ENCODE measurements around the gene IDE. TPM values are rescaled to one million over a fixed set of nuclear protein-coding genes. Genes with fewer than 3 reads are reported as not detected.

Gene IDE
- total RNA-seq, 2 experiments from 2014 or later = 15.2 to 17.8 TPM

GRCh38 chr10:92480413-92480812 is 93.5 kb downstream of the IDE start:
- ChIA-PET POLR2A (no interaction called here), CTCF (no interaction called here)
- Histone ChIP-seq H3K36me3 (ENCODE audit: insufficient read depth, low read length) (peaks cover 62% of the 10 kb centered on the region), H3K4me3 (ENCODE audit: low read length) (no peak overlapping the region), H3K27me3 (ENCODE audit: control insufficient read depth in 1 of 2, insufficient read depth in 2 of 2, low read length in 2 of 2) (no peaks in the 10 kb centered on the region), H3K4me1 (ENCODE audit: insufficient read depth, low read length) (no peaks in the 10 kb centered on the region), H3K9me3 (ENCODE audit: control insufficient read depth in 1 of 2, insufficient read depth in 1 of 2, low read length in 2 of 2) (no peaks in the 10 kb centered on the region), H3K27ac (ENCODE audit: low read depth in 1 of 2, low read length in 2 of 2) (no peak overlapping the region)
- Mint-ChIP-seq H3K4me1 (ENCODE audit: low read depth) (no peaks in the 10 kb centered on the region), H3K27ac (no peak overlapping the region), H3K36me3 (ENCODE audit: low read depth) (peaks cover 80% of the 10 kb centered on the region), H3K9me3 (no peaks in the 10 kb centered on the region), H3K27me3 (no peaks in the 10 kb centered on the region), H3K4me3 (no peak overlapping the region)
- TF ChIP-seq CTCF (IDR thresholded peaks at IDR 0.05) = no peak
- no peak for DNase-seq
- ATAC-seq (ENCODE audit: poor library complexity) = no peak
- intact Hi-C loops (cut with DNase I, micrococcal nuclease) = no loop called here

- no peaks in the 10 kb centered on the region for H3K4me1 Mint-ChIP-seq (ENCODE audit: low read depth)
These were observed 94.3 kb downstream of the IDE start for GRCh38 chr10:92479547-92479946.

GRCh38 chr10:92478536-92478935 is 95.4 kb downstream of the IDE start:
- Histone ChIP-seq H3K36me3 (ENCODE audit: insufficient read depth, low read length) (peaks cover 58% of the 10 kb centered on the region), H3K4me3 (ENCODE audit: low read length) (no peak overlapping the region), H3K27ac (ENCODE audit: low read depth in 1 of 2, low read length in 2 of 2) (no peak overlapping the region), H3K4me1 (ENCODE audit: insufficient read depth, low read length) (no peaks in the 10 kb centered on the region), H3K9me3 (ENCODE audit: control insufficient read depth in 1 of 2, insufficient read depth in 1 of 2, low read length in 2 of 2) (no peaks in the 10 kb centered on the region), H3K27me3 (ENCODE audit: control insufficient read depth in 1 of 2, insufficient read depth in 2 of 2, low read length in 2 of 2) (no peaks in the 10 kb centered on the region)
- CTCF ChIA-PET = no interaction called here
- Mint-ChIP-seq H3K4me3 (no peak overlapping the region), H3K9me3 (no peaks in the 10 kb centered on the region), H3K27me3 (no peaks in the 10 kb centered on the region), H3K36me3 (ENCODE audit: low read depth) (peaks cover 73% of the 10 kb centered on the region), H3K27ac (no peak overlapping the region), H3K4me1 (ENCODE audit: low read depth) (no peaks in the 10 kb centered on the region)
- intact Hi-C loops (cut with DNase I, micrococcal nuclease) = no loop called here
- TF ChIP-seq CTCF (IDR thresholded peaks at IDR 0.05) = no peak
- ATAC-seq (ENCODE audit: poor library complexity) (no peak), DNase-seq (no peak)
- POLR2A ChIA-PET = no interaction called here

More at GRCh38 chr10:92479547-92479946, 94.3 kb downstream of the IDE start:
- POLR2A ChIA-PET = no interaction called here
- no peak for DNase-seq
- intact Hi-C loops (cut with DNase I, micrococcal nuclease) = no loop called here
- Mint-ChIP-seq H3K36me3 (ENCODE audit: low read depth) (peaks cover 80% of the 10 kb centered on the region), H3K4me3 (no peak overlapping the region), H3K9me3 (no peaks in the 10 kb centered on the region), H3K27me3 (no peaks in the 10 kb centered on the region), H3K27ac (no peak overlapping the region)
- Histone ChIP-seq H3K9me3 (ENCODE audit: control insufficient read depth in 1 of 2, insufficient read depth in 1 of 2, low read length in 2 of 2) (no peaks in the 10 kb centered on the region), H3K27ac (ENCODE audit: low read depth in 1 of 2, low read length in 2 of 2) (no peak overlapping the region), H3K27me3 (ENCODE audit: control insufficient read depth in 1 of 2, insufficient read depth in 2 of 2, low read length in 2 of 2) (no peaks in the 10 kb centered on the region), H3K4me3 (ENCODE audit: low read length) (no peak overlapping the region), H3K36me3 (ENCODE audit: insufficient read depth, low read length) (peaks cover 63% of the 10 kb centered on the region), H3K4me1 (ENCODE audit: insufficient read depth, low read length) (no peaks in the 10 kb centered on the region)
- TF ChIP-seq CTCF (IDR thresholded peaks at IDR 0.05) = no peak
- ATAC-seq (ENCODE audit: poor library complexity) = no peak
- CTCF ChIA-PET = no interaction called here
